ENCODE data around the gene C14orf180.

The C14orf180 gene

GRCh38 chr14:104550340-104550860 is 29.2 kb upstream of the C14orf180 start:
- no peak for DNase-seq (ENCODE audit: low spot score)

- DNase-seq (ENCODE audit: low spot score) = no peak
Measured at GRCh38 chr14:104550861-104551728, 28.5 kb upstream of the C14orf180 start.

- DNase-seq (ENCODE audit: low spot score) = no peak
Measured at GRCh38 chr14:104551851-104552737, 27.5 kb upstream of the C14orf180 start.

GRCh38 chr14:104552738-104553125 is 26.8 kb upstream of the C14orf180 start:
- no peak for DNase-seq (ENCODE audit: low spot score)

GRCh38 chr14:104553166-104554087 is 26.1 kb upstream of the C14orf180 start:
- DNase-seq (ENCODE audit: low spot score) = no peak

GRCh38 chr14:104554088-104554607 is 25.4 kb upstream of the C14orf180 start:
- no peak for DNase-seq (ENCODE audit: low spot score)

- no peak for DNase-seq (ENCODE audit: low spot score)
Measured at GRCh38 chr14:104554608-104555429, 24.7 kb upstream of the C14orf180 start.

- DNase-seq (ENCODE audit: low spot score) = no peak
Measured at GRCh38 chr14:104555430-104556255, 23.9 kb upstream of the C14orf180 start.

- DNase-seq (ENCODE audit: low spot score) = no peak
Measured at GRCh38 chr14:104556256-104557021, 23.1 kb upstream of the C14orf180 start.

- DNase-seq (ENCODE audit: low spot score) = no peak
Measured at GRCh38 chr14:104557086-104557485, 22.5 kb upstream of the C14orf180 start.

GRCh38 chr14:104557766-104558165 is 21.8 kb upstream of the C14orf180 start:
- DNase-seq (ENCODE audit: low spot score) = no peak

- DNase-seq (ENCODE audit: low spot score) = no peak
Measured at GRCh38 chr14:104558231-104559027, 21.1 kb upstream of the C14orf180 start.

GRCh38 chr14:104559028-104559803 is 20.3 kb upstream of the C14orf180 start:
- DNase-seq (ENCODE audit: low spot score) = no peak

- no peak for DNase-seq (ENCODE audit: low spot score)
Measured at GRCh38 chr14:104559804-104560585, 19.6 kb upstream of the C14orf180 start.

- no peak for DNase-seq (ENCODE audit: low spot score)
Measured at GRCh38 chr14:104560586-104560945, 19.0 kb upstream of the C14orf180 start.

GRCh38 chr14:104561124-104561557 is 18.4 kb upstream of the C14orf180 start:
- DNase-seq (ENCODE audit: low spot score) = no peak

Data from hematopoietic multipotent progenitor cell treated with erythropoietin and hydrocortisone succinate and interleukin-3 and kit ligand, for 17 days (in vitro differentiated cells).